ENCODE data around the gene SENP6. TPM values are rescaled to one million over a fixed set of nuclear protein-coding genes. Genes with fewer than 3 reads are reported as not detected.
A peak's percentile ranks its signal among the peaks of the same experiment; 100 is the strongest.

SENP6 gene
- total RNA-seq, 4 donors from 2014 or later: 50.3 to 67.9 (median 57.6) TPM

DNA sequence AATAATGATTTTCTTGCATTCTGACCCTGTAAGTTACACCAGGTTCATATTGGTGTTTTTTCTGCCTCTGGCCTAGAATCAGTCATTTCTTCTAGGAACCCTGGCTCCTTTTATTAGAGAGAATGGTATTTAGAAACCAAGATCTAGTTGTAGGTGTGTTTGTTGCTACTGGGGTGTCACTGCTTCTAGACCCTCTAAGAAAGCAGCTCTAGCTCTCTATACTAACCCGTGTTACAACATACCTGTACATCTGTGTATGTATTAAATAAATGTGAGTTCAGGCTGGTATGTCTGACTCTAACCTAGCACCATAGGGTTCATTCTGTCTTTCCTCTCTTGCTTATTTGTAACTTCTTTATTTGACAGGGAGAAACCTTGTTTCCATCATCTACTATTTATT, 16.8 kb downstream of the SENP6 start:
- ATAC-seq (no peak), DNase-seq (no peak)
- intact Hi-C loops (cut with DNase I; ENCODE audit: low total_unique reads) (no loop called here), in situ Hi-C loops (cut with MboI; ENCODE audit: low sequenced_read_pairs in 4 of 4) (no loop called here)
- Histone ChIP-seq H3K4me3 (no peak overlapping the region), H3K9me3 (no peaks in the 10 kb centered on the region), H3K36me3 (no peaks in the 10 kb centered on the region), H3K27ac (peak overlapping the region; percentile 4 to 62 (median 30)), H3K27me3 (no peaks in the 10 kb centered on the region), H3K4me1 (peaks cover 42 to 52% of the 10 kb centered on the region in 2 donors)
- TF ChIP-seq, protein P1, sequence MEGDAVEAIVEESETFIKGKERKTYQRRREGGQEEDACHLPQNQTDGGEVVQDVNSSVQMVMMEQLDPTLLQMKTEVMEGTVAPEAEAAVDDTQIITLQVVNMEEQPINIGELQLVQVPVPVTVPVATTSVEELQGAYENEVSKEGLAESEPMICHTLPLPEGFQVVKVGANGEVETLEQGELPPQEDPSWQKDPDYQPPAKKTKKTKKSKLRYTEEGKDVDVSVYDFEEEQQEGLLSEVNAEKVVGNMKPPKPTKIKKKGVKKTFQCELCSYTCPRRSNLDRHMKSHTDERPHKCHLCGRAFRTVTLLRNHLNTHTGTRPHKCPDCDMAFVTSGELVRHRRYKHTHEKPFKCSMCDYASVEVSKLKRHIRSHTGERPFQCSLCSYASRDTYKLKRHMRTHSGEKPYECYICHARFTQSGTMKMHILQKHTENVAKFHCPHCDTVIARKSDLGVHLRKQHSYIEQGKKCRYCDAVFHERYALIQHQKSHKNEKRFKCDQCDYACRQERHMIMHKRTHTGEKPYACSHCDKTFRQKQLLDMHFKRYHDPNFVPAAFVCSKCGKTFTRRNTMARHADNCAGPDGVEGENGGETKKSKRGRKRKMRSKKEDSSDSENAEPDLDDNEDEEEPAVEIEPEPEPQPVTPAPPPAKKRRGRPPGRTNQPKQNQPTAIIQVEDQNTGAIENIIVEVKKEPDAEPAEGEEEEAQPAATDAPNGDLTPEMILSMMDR (IDR thresholded peaks at IDR 0.05 in 4 of 5, conservative IDR thresholded peaks at IDR 0.05 in 1 of 5): no peak
- no peak for TF ChIP-seq POLR2A (IDR thresholded peaks at IDR 0.05)

DNA sequence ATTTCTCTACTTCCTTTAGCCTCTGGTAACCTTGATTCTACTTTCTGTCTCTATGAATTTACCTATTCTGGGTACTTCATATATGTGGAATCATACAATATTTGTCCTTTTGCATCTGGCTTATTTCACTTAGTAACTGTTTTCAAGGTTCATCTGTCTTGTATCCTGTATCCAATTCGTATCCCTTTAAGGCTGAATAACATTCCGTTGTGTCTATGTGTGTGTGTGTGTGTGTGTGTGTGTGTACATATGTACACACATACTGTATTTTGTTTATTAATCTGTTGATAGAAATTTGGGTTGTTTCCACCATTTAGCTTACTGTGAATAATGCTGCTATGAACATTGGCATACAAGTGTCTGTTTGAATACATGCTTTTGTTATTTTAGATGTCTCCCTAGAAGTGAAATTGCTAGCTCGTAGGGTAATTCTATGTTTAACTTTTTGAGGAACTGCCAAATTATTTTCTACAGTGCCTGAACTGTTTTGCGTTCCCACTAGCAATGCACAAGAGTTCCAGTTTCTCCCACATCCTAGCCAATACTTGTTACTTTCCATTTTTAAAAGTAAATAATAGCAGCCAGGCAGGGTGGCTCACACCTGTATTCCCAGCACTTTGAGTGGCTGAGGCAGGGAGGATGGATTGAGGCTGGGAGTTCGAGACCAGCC, 17.7 kb downstream of the SENP6 start:
- H3K4me3 ChIP-seq: no peak overlapping the region
- in situ Hi-C loops (cut with MboI; ENCODE audit: low sequenced_read_pairs in 4 of 4) (no loop called here), intact Hi-C loops (cut with DNase I; ENCODE audit: low total_unique reads) (no loop called here)
- H3K27me3 ChIP-seq: no peaks in the 10 kb centered on the region
- H3K36me3 ChIP-seq: no peaks in the 10 kb centered on the region
- TF ChIP-seq, protein P1 (IDR thresholded peaks at IDR 0.05 in 4 of 5, conservative IDR thresholded peaks at IDR 0.05 in 1 of 5): no peak
- no peak for TF ChIP-seq POLR2A (IDR thresholded peaks at IDR 0.05)
- H3K27ac ChIP-seq: peak overlapping the region; percentile 27 to 62 (median 60)
- no peaks in the 10 kb centered on the region for H3K9me3 ChIP-seq
- ATAC-seq: peak in 1 of 2 donors; percentile 51
- DNase-seq: no peak
- peaks cover 42 to 52% of the 10 kb centered on the region in 2 donors for H3K4me1 ChIP-seq

DNA sequence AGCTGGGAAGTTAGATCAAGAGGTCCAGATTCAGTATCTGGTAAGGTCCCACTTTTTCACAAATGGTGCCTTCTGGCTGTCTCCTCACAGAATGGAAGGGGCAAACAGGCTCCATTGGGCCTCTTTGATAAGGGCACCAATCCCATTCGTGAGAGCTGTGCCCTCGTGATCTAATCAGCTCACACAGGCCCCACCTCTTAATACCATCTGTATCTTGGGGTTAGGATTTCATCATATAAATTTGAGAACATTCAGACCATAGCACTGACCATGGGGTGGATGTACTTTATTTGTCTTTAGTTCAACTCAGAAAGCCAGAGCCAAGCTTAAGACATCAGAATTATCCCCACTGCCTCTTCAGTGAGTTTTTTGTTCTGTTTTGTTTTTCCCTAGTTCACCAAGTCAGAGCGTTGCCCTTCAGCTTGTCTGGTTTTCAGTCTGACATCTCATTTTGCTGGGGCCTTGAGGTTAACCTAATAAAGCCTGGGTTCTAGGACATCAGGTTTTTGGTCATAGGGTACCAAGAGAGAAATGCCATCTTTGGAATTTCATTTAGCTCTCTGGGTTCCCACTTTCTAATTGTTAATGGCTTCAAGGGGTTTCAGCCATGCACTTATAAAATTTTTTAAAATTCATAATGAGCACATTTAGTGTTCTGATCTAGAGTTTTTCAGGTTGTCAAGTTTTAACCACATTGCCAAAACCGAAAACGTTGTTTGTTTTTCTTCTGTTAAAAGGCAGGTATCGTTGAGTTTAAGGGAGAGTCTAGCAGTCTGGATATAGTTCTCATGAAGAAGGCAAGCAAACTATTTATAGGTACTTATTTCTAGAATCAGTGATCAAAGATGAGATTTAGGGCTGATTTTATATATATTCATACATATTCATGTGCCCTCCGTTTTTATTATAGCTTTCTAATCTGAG, 19.0 kb downstream of the SENP6 start:
- no peak for DNase-seq
- no peaks in the 10 kb centered on the region for H3K27me3 ChIP-seq
- no peak overlapping the region for H3K4me3 ChIP-seq
- peak overlapping the region; percentile 27 to 62 (median 60) for H3K27ac ChIP-seq
- intact Hi-C loops (cut with DNase I; ENCODE audit: low total_unique reads): no loop called here
- no peaks in the 10 kb centered on the region for H3K9me3 ChIP-seq
- in situ Hi-C loops (cut with MboI; ENCODE audit: low sequenced_read_pairs in 4 of 4): no loop called here
- peak; percentile 54 to 72 for ATAC-seq
- no peaks in the 10 kb centered on the region for H3K36me3 ChIP-seq
- TF ChIP-seq, protein P1 (IDR thresholded peaks at IDR 0.05 in 4 of 5, conservative IDR thresholded peaks at IDR 0.05 in 1 of 5): no peak
- TF ChIP-seq POLR2A (IDR thresholded peaks at IDR 0.05): no peak
- H3K4me1 ChIP-seq: peaks cover 42 to 47% of the 10 kb centered on the region in 2 donors

DNA sequence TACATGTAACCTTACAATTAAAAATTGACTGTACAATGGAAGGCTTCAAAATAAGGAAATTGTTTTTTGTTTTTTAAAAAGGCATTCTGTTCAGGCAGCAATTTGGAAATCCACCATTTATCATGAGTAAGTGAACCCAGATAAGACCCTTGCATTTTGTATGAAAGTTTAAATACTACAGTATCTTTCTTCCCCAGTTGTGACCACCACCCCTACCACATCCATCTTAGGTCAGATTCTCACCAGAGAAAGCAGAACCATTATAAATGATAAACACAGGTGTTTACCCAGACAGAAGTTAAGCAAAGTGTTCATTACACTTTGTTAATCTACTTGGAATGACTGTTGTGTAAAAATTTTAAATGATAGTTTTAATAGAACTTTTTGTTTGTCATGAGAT, 20.2 kb downstream of the SENP6 start:
- H3K36me3 ChIP-seq: no peaks in the 10 kb centered on the region
- intact Hi-C loops (cut with DNase I; ENCODE audit: low total_unique reads): no loop called here
- no peak overlapping the region for H3K4me3 ChIP-seq
- peak overlapping the region in 2 of 4 donors; percentile 62 for H3K27ac ChIP-seq
- DNase-seq (no peak), ATAC-seq (no peak)
- no peak for TF ChIP-seq POLR2A (IDR thresholded peaks at IDR 0.05)
- TF ChIP-seq, protein P1 (IDR thresholded peaks at IDR 0.05 in 4 of 5, conservative IDR thresholded peaks at IDR 0.05 in 1 of 5): no peak
- in situ Hi-C loops (cut with MboI; ENCODE audit: low sequenced_read_pairs in 4 of 4): no loop called here
- H3K9me3 ChIP-seq: no peaks in the 10 kb centered on the region
- peaks cover 42 to 44% of the 10 kb centered on the region in 2 donors for H3K4me1 ChIP-seq
- no peaks in the 10 kb centered on the region for H3K27me3 ChIP-seq

All from gastrocnemius medialis (tissue), 4 donors.